NOMO-1 treated with dmso at 0.1 percent for 144 hours (cell line): Measurements from ENCODE around the gene EP400.

Experiments used
- DNase-seq: peaks from one replicate; lab custom pipeline; 2025; ENCODE audit not compliant: unreplicated experiment; lab: John Stamatoyannopoulos, UW

The EP400 gene, protein sequence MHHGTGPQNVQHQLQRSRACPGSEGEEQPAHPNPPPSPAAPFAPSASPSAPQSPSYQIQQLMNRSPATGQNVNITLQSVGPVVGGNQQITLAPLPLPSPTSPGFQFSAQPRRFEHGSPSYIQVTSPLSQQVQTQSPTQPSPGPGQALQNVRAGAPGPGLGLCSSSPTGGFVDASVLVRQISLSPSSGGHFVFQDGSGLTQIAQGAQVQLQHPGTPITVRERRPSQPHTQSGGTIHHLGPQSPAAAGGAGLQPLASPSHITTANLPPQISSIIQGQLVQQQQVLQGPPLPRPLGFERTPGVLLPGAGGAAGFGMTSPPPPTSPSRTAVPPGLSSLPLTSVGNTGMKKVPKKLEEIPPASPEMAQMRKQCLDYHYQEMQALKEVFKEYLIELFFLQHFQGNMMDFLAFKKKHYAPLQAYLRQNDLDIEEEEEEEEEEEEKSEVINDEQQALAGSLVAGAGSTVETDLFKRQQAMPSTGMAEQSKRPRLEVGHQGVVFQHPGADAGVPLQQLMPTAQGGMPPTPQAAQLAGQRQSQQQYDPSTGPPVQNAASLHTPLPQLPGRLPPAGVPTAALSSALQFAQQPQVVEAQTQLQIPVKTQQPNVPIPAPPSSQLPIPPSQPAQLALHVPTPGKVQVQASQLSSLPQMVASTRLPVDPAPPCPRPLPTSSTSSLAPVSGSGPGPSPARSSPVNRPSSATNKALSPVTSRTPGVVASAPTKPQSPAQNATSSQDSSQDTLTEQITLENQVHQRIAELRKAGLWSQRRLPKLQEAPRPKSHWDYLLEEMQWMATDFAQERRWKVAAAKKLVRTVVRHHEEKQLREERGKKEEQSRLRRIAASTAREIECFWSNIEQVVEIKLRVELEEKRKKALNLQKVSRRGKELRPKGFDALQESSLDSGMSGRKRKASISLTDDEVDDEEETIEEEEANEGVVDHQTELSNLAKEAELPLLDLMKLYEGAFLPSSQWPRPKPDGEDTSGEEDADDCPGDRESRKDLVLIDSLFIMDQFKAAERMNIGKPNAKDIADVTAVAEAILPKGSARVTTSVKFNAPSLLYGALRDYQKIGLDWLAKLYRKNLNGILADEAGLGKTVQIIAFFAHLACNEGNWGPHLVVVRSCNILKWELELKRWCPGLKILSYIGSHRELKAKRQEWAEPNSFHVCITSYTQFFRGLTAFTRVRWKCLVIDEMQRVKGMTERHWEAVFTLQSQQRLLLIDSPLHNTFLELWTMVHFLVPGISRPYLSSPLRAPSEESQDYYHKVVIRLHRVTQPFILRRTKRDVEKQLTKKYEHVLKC (N-terminal part only)

DNA sequence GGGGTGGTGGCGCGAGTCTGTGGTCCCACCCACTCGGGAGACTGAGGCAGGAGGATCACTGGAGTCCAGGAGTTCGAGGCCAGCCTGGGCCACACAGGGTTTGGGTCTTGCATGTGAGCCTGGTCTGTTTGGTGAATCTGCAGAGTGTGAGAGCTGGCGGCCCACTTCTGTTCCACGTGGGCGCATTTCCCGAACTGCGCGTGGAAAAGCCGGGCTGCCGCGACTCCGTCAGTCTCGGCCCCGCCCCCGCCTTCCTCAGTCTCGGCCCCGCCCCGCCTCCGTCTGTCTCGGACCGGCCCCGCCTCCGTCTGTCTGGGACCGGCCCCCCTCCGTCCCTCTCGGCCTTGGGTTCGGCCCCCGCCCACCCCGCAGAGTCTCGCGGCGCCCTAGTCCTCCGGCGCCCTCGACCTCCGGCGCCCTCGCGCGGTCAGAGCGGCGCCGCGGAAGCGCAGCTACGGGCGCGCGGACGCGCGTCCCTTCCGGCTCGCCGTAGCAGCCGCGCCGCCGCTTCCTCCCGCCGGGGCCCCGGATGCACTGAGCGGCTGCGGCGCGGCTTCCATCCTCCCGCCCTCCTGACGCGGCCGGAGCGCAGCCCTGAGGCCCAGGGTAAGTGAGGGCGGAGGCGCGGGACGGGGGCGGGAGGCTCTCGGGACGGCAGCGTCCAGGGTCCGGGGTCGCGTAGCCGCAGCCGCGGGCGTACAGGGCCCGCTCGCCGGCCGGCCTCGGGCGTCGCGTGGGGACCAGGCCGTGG lies at the start of gene EP400:
TSS of gene EP400 (plus strand) at position 512 of the 751 bp plus-strand sequence. CDS start 10,678 bp downstream, outside the sequence.
- DNase-seq: peak; percentile 93

DNA sequence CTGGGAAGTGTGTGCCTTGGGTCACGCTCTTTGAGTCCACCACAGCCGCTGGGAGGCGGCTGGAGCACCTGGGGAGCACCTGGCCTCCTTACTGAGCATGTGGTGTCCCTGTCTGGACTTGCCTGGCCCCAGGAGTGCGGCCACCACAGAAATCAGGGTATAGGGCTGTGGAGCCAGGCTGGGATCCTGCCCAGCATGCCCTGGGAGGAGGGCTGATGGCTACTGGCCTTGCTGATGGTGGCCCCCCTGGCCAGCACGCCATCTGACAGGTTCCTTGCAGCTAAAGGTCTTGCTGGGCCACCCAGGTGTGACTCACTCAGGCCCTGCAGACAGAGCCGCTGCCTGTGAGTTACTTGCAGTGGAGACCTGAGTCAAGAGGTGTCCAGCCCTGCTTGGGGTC lies 49.3 kb upstream of the EP400 start:
- no peak for DNase-seq

DNA sequence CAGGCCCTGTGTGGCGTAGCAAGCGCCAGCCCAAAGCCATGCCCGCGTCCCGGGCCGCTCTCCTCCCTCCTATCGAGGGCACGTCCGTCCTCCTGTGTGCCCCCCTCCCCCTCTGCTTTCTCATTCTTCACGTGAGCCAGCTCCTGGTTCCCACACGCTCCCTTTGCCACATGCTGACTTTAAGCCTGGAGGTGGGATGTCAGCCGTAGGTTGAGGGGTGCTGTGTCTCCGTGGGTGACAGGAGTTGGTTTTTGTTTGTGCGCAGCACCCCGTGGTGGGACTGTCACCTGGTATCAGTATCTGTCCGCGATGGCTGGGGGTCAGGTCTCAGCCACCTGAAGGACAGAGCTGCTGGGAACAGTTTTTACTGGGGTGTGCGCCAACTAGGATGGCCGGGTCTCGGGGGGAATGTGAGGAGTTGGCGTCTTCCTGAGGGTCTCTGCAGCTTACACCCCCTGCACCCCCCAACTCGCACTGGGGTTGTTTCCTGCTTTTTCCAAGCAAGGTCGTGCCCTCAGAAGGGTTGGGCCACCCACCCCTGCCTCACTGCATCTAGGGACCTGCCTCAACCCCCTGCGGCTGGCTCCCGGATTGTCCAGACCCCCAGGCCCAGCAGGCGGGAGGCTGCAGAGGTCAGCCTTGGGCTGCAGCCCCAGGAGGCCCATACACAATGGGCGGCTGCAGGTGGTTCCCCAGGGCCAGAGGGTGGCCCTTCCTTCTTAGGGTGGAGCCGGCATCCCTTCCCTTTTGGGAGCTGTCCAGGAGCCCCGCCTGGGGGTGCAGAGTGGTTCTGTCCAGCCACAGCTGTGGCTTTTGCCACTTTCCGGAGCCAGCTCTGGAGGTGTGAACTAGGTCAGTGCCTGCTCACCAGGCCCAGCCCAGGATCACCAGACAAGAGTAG lies 48.1 kb upstream of the EP400 start:
- DNase-seq: no peak

DNA sequence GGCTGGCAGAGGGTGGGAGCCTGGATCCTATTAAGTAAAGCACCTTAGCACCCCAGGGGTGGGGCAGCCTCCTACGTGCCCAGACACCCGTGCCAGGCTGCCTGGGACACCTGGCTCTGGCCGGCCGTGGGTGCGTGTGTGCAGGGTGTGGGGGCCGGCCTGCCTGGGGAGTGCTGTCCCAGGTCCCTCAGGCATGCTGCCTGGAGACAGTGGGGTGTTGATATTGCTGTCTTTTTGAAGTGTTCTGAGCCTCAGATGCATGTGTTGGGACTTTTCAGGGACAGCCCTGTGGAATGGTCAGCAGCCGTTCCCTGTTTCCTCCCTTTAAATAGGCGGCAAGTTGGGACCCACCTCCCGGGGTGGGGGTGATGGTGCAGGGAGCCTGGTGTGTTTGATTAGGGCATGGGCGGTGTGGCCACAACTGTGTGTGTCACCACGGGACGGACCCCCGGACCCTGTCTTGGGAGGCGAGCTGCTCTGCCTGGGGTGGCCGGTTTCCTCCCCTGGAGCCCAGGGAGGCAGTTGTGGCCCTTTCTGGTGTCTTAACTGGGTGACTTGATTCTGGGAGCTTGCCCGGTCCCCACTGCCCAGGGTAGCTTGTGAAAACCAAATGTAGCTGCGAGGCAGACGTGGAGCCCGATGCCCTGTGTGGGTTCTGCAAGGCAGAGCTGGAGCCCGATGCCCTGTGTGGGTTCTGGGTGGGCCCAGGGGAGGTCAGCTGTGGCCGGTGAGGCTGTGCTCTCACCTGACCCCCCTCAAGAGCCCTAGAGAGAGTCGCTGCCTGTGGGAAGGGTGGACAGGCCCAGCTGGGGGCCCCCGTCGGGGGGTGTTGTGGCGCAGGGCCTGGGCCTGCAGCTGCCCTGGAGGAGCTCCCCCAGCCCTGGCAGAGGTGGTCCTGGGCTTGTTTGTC lies 47.2 kb upstream of the EP400 start:
- no peak for DNase-seq

DNA sequence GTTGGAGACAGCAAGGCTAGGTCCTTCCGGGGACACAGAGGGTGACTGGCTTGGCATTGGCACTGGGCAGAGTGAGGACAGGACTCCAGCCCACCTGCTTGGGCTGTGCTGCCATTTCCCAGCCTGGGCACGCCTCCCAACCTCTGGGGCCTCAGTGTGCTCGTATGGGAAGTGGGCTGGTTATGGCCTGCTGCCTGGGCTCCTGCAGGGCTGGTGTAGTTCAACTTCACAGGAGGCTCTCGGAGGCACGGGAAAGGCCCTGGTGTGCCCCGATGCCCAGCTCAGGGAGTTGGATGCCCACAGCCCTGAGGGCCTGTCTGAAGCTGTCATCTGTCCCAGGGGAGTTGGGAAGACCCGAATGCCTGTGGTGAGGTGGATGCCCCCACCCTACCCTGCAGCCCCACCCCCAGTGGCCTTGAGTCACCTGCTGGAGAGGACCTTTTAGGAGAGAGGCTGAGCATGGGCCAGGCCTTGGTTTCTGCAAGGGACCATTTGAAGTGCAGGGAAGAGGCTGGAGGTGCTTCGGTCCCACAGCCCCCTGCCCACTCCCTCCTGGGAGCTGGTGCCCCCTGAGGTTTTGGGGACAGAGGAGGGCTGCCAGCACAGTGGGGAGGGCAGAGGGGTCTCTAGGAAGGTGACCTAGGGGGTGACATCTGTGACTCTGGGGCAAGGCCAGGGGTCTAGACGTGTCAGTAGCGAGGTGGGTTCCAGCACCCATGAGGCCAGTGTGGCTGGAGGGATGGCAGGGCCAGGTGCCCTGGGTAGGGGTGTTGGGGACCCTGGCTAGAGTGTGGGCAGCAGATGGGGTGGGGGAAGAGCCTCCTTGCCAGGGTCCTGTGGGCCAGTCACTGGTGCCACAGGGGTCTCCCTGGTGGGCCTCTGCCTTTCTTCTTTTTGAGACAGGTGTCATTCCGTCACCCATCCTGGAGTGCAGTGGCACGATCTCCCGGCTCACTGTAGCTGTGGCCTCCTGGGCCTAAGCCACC lies 46.2 kb upstream of the EP400 start:
- DNase-seq: no peak

DNA sequence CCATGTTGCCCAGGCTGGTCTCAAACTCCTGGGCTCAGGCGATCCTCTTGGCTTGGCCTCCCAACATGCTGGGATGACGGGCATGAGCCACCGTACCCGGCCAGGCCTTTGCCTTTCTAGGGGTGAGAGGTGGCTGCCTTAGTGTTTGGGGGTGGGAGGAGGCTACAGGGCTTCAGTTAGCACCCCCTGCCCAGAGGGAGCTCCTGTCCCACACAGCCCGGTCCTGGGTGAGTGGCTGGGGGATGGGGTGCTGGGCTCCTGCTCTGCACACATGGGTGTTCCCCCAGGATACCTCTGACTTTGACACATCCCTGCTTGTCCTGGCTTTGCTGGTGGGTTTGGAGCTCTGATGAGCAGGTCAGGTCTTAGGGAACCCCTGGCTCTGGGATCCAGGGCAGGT lies 45.4 kb upstream of the EP400 start:
- no peak for DNase-seq

DNA sequence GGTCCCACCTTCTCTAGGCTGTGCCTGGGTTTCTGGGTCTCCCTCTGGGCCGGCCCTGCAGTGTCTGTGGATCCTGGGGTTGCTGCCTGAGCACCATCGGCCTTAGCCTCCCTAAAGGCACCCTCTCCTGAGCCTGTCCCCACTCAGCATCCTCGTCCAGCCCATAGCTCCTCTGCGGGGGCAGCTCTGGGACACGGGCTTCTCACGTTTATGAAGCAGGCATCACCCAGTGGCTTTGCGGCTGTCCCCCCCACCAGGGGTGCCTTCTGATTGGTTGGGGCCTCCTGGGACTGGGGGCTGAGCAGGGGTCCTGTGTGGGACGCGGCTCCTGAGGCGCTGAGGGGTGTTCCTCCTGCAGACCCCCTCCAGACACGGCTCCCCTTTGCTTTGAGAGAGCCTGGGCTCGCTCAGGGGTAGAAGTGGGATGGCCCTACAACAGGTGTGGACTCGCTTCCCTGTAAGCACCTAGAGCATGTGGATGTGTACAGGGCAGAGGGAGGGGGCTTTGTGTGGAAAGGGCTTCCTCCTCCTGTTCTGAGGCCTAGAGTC lies 44.6 kb upstream of the EP400 start:
- no peak for DNase-seq

DNA sequence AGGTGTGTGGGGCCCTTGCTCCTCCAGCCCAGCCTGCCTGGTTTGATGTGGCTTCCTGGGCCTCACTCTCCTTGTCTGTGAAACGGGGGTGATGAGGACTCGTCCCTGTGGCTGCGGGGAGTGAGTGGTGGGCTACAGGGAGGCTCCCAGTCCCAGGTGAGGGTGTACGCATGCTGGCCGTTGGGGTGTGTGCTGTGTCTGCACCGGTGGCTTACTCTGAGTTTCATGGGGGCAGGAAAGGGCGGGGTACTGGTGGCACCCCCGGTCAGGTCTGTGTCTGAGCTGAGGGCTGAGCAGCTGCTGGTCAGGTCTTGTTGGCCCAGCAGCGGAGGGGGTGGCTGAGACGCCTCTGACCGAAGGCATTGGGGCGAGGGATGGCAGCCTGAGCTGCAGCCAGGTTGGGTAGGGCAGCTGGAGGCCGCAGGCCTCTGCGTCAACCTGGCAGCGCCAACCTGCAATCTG lies 44.1 kb upstream of the EP400 start:
- no peak for DNase-seq

DNA sequence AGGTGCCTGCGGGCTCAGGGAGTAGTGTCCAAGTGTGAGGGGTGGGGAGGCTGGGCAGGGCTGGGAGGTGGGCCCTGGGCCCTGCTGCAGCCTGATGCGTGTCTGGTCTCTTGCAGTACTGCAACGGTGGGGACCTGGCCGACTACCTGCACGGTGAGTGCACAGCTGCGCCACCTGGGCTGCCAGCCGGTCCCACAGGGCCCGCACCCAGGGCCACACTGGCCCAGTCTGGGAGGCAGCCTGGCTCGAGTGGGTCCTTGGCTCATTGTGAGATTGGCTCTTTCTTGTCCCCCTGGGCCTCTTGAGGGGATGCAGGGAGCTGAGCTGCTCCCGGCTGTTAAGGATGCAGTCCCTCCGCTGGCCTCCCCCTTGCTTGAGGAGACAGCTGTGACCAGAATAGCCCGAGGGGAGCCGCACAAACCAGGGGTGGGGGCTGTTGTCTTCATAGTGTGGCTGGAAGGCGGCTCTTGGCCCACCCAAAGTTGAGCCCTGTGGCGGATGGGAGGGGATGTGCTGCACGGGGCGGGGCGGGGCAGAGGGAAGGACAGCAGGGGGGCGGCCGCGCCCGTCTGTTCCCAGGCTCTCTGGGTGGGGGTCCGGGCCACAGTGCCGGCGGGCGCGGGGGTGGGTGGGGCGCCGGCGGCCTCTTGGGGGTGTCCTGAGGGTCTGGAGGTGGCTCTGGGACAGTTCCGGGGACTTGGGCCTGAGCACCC lies 42.2 kb upstream of the EP400 start:
- no peak for DNase-seq

DNA sequence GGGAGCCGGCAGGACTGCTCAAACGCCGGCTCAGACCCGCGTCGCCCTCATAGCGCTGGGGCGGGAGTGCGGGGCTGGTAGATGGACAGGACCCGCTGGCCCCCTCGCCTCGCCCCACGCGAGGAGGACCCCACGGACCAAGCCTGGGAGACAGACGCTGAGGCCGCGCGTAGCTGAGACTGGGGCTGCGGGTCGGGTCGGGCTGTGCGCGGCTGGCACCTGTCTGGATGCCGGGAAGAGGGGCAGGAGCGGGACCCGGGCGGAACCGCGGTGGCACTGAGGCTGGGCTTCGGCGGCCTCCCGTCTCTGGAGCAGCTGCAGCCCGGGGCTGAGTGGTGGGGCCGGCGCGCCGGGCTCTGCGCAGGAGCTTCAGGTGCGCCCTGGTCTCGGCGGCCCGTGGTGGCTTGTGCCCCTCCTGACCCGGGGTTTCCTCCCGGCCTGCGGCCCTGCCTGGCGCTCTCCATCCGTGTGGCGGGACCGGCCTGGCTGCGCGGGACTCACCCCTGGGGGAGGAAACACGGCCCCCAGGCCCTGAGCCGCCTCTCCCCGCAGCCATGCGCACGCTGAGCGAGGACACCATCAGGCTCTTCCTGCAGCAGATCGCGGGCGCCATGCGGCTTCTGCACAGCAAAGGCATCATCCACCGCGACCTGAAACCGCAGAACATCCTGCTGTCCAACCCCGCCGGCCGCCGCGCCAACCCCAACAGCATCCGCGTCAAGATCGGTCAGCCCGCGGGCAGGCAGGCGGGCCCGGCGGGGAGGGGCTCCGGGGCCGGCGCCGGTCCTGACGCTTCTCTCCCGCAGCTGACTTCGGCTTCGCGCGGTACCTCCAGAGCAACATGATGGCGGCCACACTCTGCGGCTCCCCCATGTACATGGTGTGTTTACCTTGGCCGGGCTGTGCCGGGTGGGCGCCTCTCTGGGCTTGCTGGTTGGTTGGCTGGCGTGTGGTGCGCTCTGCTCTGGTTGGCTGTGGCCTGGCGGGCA lies 41.4 kb upstream of the EP400 start:
- no peak for DNase-seq

DNA sequence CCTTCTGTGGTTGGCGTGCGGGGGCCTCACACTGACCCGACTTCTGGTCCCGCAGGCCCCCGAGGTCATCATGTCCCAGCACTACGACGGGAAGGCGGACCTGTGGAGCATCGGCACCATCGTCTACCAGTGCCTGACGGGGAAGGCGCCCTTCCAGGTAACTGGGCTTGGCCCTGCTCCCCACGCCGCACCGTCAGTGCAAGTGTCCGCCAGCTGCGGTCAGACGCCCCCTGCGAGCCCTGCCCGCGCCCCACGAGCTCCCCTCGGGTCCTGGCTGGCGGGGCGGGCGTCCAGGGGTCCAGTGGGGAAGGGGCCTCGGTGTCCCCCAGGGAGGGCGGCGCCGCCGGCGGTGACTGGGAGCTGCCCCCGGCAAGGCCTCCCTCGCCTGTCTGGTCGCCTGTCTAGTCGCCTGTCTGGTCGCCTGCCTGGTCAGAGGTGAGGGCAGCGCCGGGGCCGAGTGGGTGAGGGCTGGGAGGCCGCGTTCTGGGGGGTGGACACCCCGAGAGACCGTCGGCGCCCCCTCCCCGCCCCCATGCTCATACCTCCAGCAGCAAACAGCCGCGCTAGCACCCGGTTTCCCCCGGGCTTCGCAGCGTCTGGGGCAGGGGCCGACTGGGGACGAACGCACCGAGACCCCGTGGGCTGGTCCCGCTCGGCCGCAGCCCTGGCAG lies 40.5 kb upstream of the EP400 start:
- no peak for DNase-seq

DNA sequence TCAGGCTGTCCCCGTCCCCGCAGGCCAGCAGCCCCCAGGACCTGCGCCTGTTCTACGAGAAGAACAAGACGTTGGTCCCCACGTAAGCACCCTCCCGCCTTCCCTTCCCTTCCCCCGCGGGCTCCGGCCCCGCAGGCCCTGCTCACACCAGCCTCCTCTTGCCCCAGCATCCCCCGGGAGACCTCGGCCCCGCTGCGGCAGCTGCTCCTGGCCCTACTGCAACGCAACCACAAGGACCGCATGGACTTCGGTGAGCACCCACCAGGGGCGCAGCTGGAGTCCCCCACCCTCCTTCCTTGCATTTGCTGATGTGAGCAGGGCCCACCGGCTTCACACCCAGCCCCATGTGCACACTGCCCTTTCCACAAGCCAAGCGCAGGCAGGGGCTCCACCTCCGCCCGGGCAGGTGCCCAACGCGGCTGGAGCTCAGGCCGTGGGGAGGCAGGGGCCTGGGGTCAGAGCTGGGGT lies 40.0 kb upstream of the EP400 start:
- DNase-seq: no peak

DNA sequence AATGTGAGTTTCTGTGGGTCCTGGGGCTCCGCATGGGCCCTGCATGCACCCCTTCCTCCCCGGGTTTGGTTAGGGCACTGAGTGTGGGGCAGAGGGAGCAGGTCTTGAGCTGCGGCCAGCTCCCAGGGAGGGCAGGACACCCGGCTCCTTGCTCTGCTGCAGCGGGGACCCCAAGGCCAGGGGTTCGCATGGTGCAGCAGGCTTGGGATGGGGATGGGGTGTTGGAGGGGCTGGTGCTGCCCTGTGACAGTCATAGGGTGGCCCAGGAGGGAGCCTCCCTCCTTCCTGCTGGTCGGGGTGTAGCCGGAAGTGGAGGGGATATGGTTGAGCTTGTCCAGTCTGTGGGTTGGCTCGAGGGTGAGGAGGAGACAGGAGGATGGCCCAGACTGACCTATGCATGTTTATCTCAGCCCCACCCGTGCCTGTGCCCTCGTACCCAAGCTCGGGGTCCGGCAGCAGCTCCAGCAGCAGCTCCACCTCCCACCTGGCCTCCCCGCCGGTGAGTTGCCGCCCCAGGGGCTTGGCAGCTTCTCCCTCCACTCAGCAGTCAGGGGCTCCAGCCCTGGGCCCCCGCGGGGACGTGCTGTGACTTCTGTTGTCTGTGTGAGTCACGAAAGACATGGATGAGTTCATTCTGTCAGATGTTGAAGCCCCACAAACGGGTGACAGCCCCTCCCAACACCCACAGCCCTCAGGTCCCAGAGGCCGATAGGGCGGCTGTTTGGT lies 39.3 kb upstream of the EP400 start:
- no peak for DNase-seq
